Measurements from ENCODE around the gene MCF2L2.

MCF2L2 gene

GRCh38 chr3:183163563-183163962 is 264.9 kb downstream of the MCF2L2 start:
- no peak overlapping the region for H3K27ac ChIP-seq

GRCh38 chr3:183161552-183162336 is 266.7 kb downstream of the MCF2L2 start:
- Histone ChIP-seq H3K79me2 (ENCODE audit: insufficient read depth, low read depth) (no peaks in the 10 kb centered on the region), H2AFZ (ENCODE audit: low read depth) (peak overlapping the region; percentile 94), H3K4me2 (peak overlapping the region; percentile 65; the same call in 1 of the 2 replicates), H3K4me1 (ENCODE audit: low read depth, poor library complexity, severe bottlenecking) (peaks cover 10% of the 10 kb centered on the region), H3K27me3 (ENCODE audit: insufficient read depth, low read depth) (no peaks in the 10 kb centered on the region), H3K4me3 (IDR thresholded peaks at IDR 0.05; ENCODE audit: insufficient read depth, low read depth, low read length) (peak overlapping the region; percentile 36), H4K20me1 (ENCODE audit: insufficient read depth) (no peaks in the 10 kb centered on the region), H3K27ac (no peak overlapping the region), H3K36me3 (ENCODE audit: insufficient read depth) (no peaks in the 10 kb centered on the region), H3K9ac (0 out of 2 replicates have a peak overlapping the region, but pooled peaks have one; percentile 49)
- TF ChIP-seq, protein P1, sequence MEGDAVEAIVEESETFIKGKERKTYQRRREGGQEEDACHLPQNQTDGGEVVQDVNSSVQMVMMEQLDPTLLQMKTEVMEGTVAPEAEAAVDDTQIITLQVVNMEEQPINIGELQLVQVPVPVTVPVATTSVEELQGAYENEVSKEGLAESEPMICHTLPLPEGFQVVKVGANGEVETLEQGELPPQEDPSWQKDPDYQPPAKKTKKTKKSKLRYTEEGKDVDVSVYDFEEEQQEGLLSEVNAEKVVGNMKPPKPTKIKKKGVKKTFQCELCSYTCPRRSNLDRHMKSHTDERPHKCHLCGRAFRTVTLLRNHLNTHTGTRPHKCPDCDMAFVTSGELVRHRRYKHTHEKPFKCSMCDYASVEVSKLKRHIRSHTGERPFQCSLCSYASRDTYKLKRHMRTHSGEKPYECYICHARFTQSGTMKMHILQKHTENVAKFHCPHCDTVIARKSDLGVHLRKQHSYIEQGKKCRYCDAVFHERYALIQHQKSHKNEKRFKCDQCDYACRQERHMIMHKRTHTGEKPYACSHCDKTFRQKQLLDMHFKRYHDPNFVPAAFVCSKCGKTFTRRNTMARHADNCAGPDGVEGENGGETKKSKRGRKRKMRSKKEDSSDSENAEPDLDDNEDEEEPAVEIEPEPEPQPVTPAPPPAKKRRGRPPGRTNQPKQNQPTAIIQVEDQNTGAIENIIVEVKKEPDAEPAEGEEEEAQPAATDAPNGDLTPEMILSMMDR (conservative IDR thresholded peaks at IDR 0.05; ENCODE audit: low read depth, low read length), result no peak

More at GRCh38 chr3:183163563-183163962, 264.9 kb downstream of the MCF2L2 start:
- Histone ChIP-seq H4K20me1 (ENCODE audit: insufficient read depth) (no peaks in the 10 kb centered on the region), H3K4me2 (no peak overlapping the region; the same call in 1 of the 2 replicates), H3K9ac (no peak overlapping the region), H2AFZ (ENCODE audit: low read depth) (no peak overlapping the region), H3K36me3 (ENCODE audit: insufficient read depth) (no peaks in the 10 kb centered on the region), H3K79me2 (ENCODE audit: insufficient read depth, low read depth) (no peaks in the 10 kb centered on the region), H3K4me1 (ENCODE audit: low read depth, poor library complexity, severe bottlenecking) (peaks cover 10% of the 10 kb centered on the region), H3K4me3 (IDR thresholded peaks at IDR 0.05; ENCODE audit: insufficient read depth, low read depth, low read length) (no peak overlapping the region), H3K27me3 (ENCODE audit: insufficient read depth, low read depth) (no peaks in the 10 kb centered on the region)
- TF ChIP-seq, protein P1 (conservative IDR thresholded peaks at IDR 0.05; ENCODE audit: low read depth, low read length), result no peak

- H3K36me3 ChIP-seq (ENCODE audit: insufficient read depth), result no peaks in the 10 kb centered on the region
- no peaks in the 10 kb centered on the region for H4K20me1 ChIP-seq (ENCODE audit: insufficient read depth)
- H3K4me3 ChIP-seq (IDR thresholded peaks at IDR 0.05; ENCODE audit: insufficient read depth, low read depth, low read length), result no peak overlapping the region
- H3K4me1 ChIP-seq (ENCODE audit: low read depth, poor library complexity, severe bottlenecking), result peaks cover 17% of the 10 kb centered on the region
- H3K27ac ChIP-seq, result no peak overlapping the region
- H3K4me2 ChIP-seq, result no peak overlapping the region
- no peak overlapping the region for H3K9ac ChIP-seq
- no peak overlapping the region for H2AFZ ChIP-seq (ENCODE audit: low read depth)
- no peaks in the 10 kb centered on the region for H3K79me2 ChIP-seq (ENCODE audit: insufficient read depth, low read depth)
- TF ChIP-seq, protein P1 (conservative IDR thresholded peaks at IDR 0.05; ENCODE audit: low read depth, low read length), result no peak
- no peaks in the 10 kb centered on the region for H3K27me3 ChIP-seq (ENCODE audit: insufficient read depth, low read depth)
Measured at GRCh38 chr3:183160616-183161015, 267.8 kb downstream of the MCF2L2 start.

- Histone ChIP-seq H3K27ac (no peak overlapping the region), H3K79me2 (ENCODE audit: insufficient read depth, low read depth) (no peaks in the 10 kb centered on the region), H3K4me1 (ENCODE audit: low read depth, poor library complexity, severe bottlenecking) (peaks cover 17% of the 10 kb centered on the region), H4K20me1 (ENCODE audit: insufficient read depth) (no peaks in the 10 kb centered on the region), H2AFZ (ENCODE audit: low read depth) (no peak overlapping the region), H3K4me2 (no peak overlapping the region), H3K27me3 (ENCODE audit: insufficient read depth, low read depth) (no peaks in the 10 kb centered on the region), H3K4me3 (IDR thresholded peaks at IDR 0.05; ENCODE audit: insufficient read depth, low read depth, low read length) (no peak overlapping the region), H3K36me3 (ENCODE audit: insufficient read depth) (no peaks in the 10 kb centered on the region), H3K9ac (no peak overlapping the region)
- TF ChIP-seq, protein P1 (conservative IDR thresholded peaks at IDR 0.05; ENCODE audit: low read depth, low read length), result 0 out of 2 replicates have a peak, but pooled peaks have one; percentile 26
Measured at GRCh38 chr3:183159333-183159732, 269.1 kb downstream of the MCF2L2 start.
